ENCODE data around the gene TNFRSF13B.
"Not testable (repeated sequence)": the region's sequence is repeated elsewhere in the genome, so short reads cannot be mapped to it uniquely, and the experiment has no call there.

The TNFRSF13B gene

DNA sequence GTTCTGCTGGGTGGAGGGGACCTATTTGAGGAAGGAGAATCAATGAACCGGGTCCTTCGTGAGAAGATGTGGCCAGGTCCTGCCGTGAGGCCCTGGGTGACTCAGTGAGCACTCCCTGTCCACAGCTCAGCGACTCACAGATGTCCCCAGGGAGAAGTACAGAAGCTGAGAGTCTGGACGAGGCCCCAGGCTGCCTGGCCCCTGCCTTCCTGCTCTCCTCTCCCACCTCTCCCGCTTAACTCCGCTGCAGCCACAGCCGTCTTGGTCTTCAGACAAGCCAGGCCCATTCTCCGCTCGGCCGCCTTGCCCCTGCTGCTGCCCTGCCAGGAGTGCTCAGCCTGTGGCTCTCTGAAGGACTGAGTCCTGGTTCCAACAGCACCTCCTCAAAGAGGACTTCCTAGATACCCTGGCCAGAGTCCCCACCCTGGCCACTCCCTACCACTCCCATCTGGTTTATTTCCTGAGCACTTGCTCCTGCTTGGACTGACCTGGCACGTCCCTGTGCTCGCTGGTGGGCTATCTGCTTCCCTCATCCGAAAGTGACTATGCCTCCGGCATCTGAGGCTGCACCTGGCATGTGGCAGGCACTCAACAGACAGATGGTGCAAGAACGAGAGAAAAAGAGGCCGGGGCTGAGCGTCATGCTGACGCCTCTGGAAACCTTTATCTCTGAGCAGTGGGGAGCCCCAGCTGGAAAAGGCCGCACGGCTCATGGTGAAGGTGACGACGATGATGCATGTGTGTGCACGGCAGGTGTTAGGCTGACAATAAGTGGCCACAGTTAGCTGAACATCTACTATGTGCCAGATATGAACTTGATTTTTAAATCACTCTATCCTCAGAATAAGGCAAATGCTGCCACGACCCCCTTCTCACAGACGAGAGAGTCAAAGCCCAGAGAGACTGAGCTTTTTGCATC, 9.2 kb upstream of the TNFRSF13B start:
- no peaks in the 10 kb centered on the region for H3K9me3 ChIP-seq (ENCODE audit: control insufficient read depth, insufficient read depth, low read length)
- H3K9ac ChIP-seq (ENCODE audit: low read depth, low read length) = no peak overlapping the region
- no peaks in the 10 kb centered on the region for H3K4me1 ChIP-seq (ENCODE audit: insufficient read depth, low read length)
- H3K36me3 ChIP-seq (ENCODE audit: insufficient read depth, low read length) = no peaks in the 10 kb centered on the region

DNA sequence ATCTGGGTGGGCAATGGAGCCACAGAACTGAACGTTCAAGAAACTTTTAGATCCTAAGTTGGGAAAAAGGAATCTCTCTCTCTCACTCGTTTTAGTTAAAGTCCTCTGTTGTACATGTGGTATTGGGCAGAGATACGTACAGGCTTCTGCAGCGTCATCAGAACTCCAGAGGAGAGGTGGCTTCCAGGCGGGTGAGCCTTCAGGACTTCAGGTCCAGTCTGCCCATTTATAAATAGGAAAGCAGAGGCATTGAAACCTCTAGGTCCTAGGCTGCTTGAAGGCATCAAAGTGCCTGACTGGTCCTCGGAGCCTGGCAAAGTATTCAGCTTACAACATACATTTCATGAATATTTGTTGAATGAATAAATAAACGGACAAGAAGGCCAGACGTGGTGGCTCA, 8.1 kb upstream of the TNFRSF13B start:
- no peaks in the 10 kb centered on the region for H3K36me3 ChIP-seq (ENCODE audit: insufficient read depth, low read length)
- no peak overlapping the region for H3K9ac ChIP-seq (ENCODE audit: low read depth, low read length)
- H3K4me1 ChIP-seq (ENCODE audit: insufficient read depth, low read length) = no peaks in the 10 kb centered on the region
- no peaks in the 10 kb centered on the region for H3K9me3 ChIP-seq (ENCODE audit: control insufficient read depth, insufficient read depth, low read length)

DNA sequence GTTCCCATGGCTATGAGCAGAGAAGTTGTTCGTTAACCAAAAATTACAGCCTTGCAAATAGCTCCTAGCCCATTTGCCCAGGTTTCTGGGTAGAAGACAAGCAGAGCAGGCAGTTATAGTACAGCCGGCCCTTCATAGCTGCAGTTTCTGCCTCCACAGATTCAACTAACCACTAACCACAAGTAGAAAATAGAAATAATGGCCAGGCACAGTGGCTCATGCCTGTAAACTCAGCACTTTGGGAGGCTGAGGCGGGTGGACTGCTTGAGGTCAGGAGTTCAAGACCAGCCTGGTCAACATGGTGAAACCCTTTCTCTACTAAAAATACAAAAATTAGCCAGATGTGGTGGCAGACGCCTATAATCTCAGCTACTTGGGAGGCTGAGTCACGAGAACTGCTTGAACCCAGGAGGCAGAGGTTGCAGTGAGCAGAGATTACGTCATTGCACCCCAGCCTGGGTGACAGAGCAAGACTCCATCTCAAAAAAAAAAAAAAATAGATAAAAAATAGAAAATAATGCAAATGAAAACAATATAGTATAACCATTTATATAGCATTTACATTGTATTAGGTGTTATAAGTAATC, 7.4 kb upstream of the TNFRSF13B start:
- not testable (repeated sequence) for H3K4me1 ChIP-seq (ENCODE audit: insufficient read depth, low read length); H3K9ac ChIP-seq (ENCODE audit: low read depth, low read length); H3K9me3 ChIP-seq (ENCODE audit: control insufficient read depth, insufficient read depth, low read length); H3K36me3 ChIP-seq (ENCODE audit: insufficient read depth, low read length)

DNA sequence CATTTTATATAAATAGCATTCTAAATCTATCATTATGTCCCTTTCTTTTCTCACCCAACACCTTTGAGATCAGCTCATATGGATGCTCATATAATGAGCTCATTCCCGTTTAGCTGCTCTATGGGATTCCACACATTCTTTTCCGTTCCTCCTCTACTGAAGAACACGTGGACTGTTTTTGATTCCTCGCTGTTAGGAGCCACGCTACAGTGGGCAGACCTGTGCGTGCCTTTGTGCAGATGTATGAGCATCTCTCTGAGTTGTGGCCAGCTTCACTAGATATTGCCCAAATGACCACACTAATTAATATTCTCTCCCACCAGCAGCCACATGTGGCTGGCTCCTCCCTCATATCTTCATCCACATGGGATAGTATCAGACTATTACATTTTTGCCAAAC, 6.0 kb upstream of the TNFRSF13B start:
- H3K9me3 ChIP-seq (ENCODE audit: control insufficient read depth, insufficient read depth, low read length) = no peaks in the 10 kb centered on the region
- no peaks in the 10 kb centered on the region for H3K4me1 ChIP-seq (ENCODE audit: insufficient read depth, low read length)
- H3K9ac ChIP-seq (ENCODE audit: low read depth, low read length) = no peak overlapping the region
- H3K36me3 ChIP-seq (ENCODE audit: insufficient read depth, low read length) = no peaks in the 10 kb centered on the region

- H3K36me3 ChIP-seq (ENCODE audit: insufficient read depth, low read length) = no peaks in the 10 kb centered on the region
- H3K9ac ChIP-seq (ENCODE audit: low read depth, low read length) = no peak overlapping the region
- no peaks in the 10 kb centered on the region for H3K4me1 ChIP-seq (ENCODE audit: insufficient read depth, low read length)
- H3K9me3 ChIP-seq (ENCODE audit: control insufficient read depth, insufficient read depth, low read length) = no peaks in the 10 kb centered on the region
These were observed 5.0 kb upstream of the TNFRSF13B start for GRCh38 chr17:16976725-16977550.

- H3K4me1 ChIP-seq (ENCODE audit: insufficient read depth, low read length) = no peaks in the 10 kb centered on the region
- no peak overlapping the region for H3K9ac ChIP-seq (ENCODE audit: low read depth, low read length)
- no peaks in the 10 kb centered on the region for H3K9me3 ChIP-seq (ENCODE audit: control insufficient read depth, insufficient read depth, low read length)
- no peaks in the 10 kb centered on the region for H3K36me3 ChIP-seq (ENCODE audit: insufficient read depth, low read length)
These were observed 4.1 kb upstream of the TNFRSF13B start for GRCh38 chr17:16975744-16976625.

GRCh38 chr17:16975277-16975651, 3.3 kb upstream of the TNFRSF13B start:
- Histone ChIP-seq H3K9me3 (ENCODE audit: control insufficient read depth, insufficient read depth, low read length) (no peaks in the 10 kb centered on the region), H3K36me3 (ENCODE audit: insufficient read depth, low read length) (no peaks in the 10 kb centered on the region), H3K4me1 (ENCODE audit: insufficient read depth, low read length) (no peaks in the 10 kb centered on the region), H3K9ac (ENCODE audit: low read depth, low read length) (no peak overlapping the region)

- Histone ChIP-seq H3K4me1 (ENCODE audit: insufficient read depth, low read length) (no peaks in the 10 kb centered on the region), H3K36me3 (ENCODE audit: insufficient read depth, low read length) (no peaks in the 10 kb centered on the region), H3K9ac (ENCODE audit: low read depth, low read length) (no peak overlapping the region), H3K9me3 (ENCODE audit: control insufficient read depth, insufficient read depth, low read length) (no peaks in the 10 kb centered on the region)
These were observed 2.8 kb upstream of the TNFRSF13B start for GRCh38 chr17:16974569-16975276.

DNA sequence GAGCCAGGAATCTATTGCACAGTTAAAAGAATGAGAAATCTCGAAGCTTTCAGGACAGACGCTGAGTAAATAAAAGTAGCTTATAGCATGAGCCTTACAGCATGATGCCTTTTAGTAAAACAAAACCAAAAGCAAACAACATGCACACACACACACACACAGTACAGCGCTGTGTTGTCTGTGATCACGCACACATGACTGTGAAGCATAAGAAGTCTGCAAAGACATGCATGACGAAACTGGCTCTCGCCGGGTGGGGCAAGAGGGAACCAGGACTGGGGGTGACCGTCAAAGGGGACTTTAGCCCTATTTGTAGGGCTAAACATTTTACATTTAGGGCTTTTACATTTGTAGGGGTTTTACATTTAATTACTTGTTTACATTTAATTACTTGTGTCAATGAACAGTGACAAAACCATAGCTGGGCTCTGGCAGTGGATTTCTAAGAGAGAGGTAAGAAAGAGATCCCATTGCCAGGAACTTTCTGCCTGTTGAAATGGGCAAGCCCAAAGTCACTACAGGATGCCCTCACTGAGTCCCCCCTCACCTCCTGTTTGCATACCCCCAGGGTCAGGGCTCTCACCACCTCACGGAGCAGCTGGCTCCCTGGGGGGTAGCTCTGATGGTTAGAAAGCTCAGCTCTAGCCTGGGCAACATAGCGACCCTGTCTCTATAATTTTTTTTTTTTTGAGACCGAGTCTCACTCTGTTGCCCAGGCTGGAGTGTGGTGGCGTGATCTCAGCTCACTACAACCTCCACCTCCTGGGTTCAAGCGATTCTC, 2.0 kb upstream of the TNFRSF13B start:
- Histone ChIP-seq H3K36me3 (ENCODE audit: insufficient read depth, low read length) (no peaks in the 10 kb centered on the region), H3K9ac (ENCODE audit: low read depth, low read length) (no peak overlapping the region), H3K4me1 (ENCODE audit: insufficient read depth, low read length) (no peaks in the 10 kb centered on the region), H3K9me3 (ENCODE audit: control insufficient read depth, insufficient read depth, low read length) (no peaks in the 10 kb centered on the region)

DNA sequence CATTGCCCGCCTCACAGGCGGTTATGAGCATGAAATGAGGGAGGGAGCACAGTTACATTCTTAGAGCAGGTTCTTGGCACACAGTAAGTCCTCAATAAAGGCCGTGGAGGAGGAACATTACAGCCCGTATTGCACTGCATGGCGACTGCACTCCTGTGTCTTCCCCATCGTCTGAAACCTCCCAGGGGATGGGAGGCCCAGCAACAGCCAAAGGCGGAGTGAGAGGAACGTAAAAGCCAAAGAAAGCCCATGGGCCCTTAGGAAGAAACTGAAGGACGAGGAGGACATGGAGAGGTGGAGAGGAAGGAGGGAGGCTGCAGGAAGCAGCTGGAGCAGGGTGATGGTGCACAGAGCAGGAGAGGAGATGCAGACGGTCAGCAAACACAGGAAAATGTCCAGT, 1.1 kb upstream of the TNFRSF13B start:
- not testable (repeated sequence) for H3K9me3 ChIP-seq (ENCODE audit: control insufficient read depth, insufficient read depth, low read length); H3K9ac ChIP-seq (ENCODE audit: low read depth, low read length); H3K4me1 ChIP-seq (ENCODE audit: insufficient read depth, low read length); H3K36me3 ChIP-seq (ENCODE audit: insufficient read depth, low read length)

DNA sequence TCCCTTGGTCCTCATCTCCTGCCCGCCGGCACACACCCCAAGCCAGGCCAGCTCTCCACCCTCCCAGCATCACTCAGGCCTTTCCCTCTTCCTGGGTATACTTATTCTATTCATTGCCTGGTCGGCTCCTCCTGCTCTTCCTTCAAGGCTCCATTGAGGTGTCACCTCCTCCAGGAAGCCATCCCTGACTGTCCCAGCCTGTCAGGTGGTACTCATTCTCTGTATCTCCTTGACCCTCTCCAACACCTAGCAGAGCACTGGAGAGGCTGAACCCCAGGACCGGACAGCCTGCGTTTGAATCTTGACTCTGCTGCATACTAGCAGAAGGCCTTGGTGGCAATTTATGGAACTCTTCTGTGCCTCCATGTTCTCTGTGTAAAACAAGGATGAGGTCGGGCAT, 428 bp upstream of the TNFRSF13B start:
- no peaks in the 10 kb centered on the region for H3K36me3 ChIP-seq (ENCODE audit: insufficient read depth, low read length)
- no peaks in the 10 kb centered on the region for H3K9me3 ChIP-seq (ENCODE audit: control insufficient read depth, insufficient read depth, low read length)
- H3K9ac ChIP-seq (ENCODE audit: low read depth, low read length) = no peak overlapping the region
- no peaks in the 10 kb centered on the region for H3K4me1 ChIP-seq (ENCODE audit: insufficient read depth, low read length)

DNA sequence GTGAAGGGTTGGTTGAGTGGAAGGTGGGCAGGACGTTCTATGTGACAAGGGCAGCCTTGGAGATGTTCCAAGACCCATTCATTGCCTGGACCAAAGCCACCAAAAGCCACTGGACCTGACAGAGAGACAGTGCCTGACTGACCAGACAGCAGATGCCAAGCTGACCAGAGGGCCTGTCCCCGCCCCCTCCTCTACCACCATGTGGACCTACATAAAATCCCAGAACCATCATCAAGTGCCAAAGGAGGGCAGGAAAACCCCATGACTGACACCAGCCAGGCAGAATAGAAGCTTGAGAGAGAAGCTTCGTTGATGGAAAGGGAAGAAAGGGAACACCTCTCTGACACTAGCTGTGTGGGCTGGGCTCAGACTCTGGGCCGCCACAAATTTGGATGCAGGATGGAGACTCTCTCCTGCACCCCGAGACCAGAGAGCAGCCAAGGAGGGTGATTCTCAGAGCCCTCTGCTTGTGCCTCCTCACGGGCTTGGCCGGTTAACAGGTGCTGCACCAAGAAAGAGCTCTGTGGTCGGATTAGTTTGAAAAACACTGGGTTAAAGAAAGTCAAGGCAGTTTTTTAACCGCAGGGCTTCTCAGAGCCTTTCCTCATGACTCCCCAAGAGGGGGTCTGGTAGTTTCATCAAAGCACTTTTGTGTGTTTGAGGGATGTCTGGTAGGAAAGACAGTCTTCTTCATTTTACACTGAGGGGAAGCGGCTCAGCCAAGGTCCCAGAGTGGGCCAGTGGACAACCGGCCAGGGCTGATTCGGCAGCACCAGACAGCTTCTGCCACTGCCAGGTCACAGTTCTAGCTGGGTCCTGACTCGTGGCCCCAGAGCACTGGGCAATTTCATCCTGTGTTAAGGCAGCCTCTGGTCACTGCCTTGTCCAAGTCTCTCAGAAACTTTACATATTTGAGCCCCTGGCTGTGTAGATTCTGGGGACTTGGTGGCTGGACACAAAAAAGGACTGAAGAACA, 1.7 kb downstream of the TNFRSF13B start:
- Histone ChIP-seq H3K9me3 (ENCODE audit: control insufficient read depth, insufficient read depth, low read length) (no peaks in the 10 kb centered on the region), H3K36me3 (ENCODE audit: insufficient read depth, low read length) (no peaks in the 10 kb centered on the region), H3K4me1 (ENCODE audit: insufficient read depth, low read length) (no peaks in the 10 kb centered on the region), H3K9ac (ENCODE audit: low read depth, low read length) (no peak overlapping the region)
